Aorta (tissue), 5 donors: Measurements from ENCODE around the gene CCDC85A. TPM values are rescaled to one million over a fixed set of nuclear protein-coding genes. Genes with fewer than 3 reads are reported as not detected.
A peak's percentile ranks its signal among the peaks of the same experiment; 100 is the strongest.
"Not testable (repeated sequence)": the region's sequence is repeated elsewhere in the genome, so short reads cannot be mapped to it uniquely, and the experiment has no call there.

Experiments
- ATAC-seq: fragments of 200-7000 bp; cut with Tn5 transposase; one replicate; pipeline ENCODE4 v1.9.1; 2022; ENCODE audit warnings: moderate library complexity; ENCODE audit not compliant: low FRiP score
- DNase-seq, 2 donors: peaks; one replicate each; pipeline ENCODE4 v3.0.0-alpha.2; 2020
- H3K27ac ChIP-seq, 2 donors: one replicate each; pipeline ENCODE4 v1.5.1; 2013; ENCODE audit warnings: low read length in 2 of 2, mild to moderate bottlenecking in 2 of 2, moderate library complexity in 2 of 2, control low read depth in 1 of 2, inconsistent platforms in 1 of 2, low read depth in 1 of 2
- H3K27me3 ChIP-seq, 2 donors: one replicate each; pipeline ENCODE4 v1.6.1; 2013; ENCODE audit warnings: control low read depth in 1 of 2, low read length in 1 of 2, mild to moderate bottlenecking in 1 of 2, moderate library complexity in 1 of 2; ENCODE audit not compliant: insufficient read depth in 2 of 2, control insufficient read depth in 1 of 2
- H3K36me3 ChIP-seq, 2 donors: one replicate each; pipeline ENCODE4 v1.6.1; 2013; ENCODE audit warnings: control low read depth in 1 of 2, low read length in 1 of 2, mild to moderate bottlenecking in 1 of 2; ENCODE audit not compliant: insufficient read depth in 2 of 2, control insufficient read depth in 1 of 2
- H3K4me1 ChIP-seq, 2 donors: one replicate each; pipeline ENCODE4 v1.6.1; 2013; ENCODE audit warnings: low read length in 2 of 2, control low read depth in 1 of 2, mild to moderate bottlenecking in 1 of 2, moderate library complexity in 1 of 2; ENCODE audit not compliant: insufficient read depth in 2 of 2, control insufficient read depth in 1 of 2
- H3K4me3 ChIP-seq, 2 donors: one replicate each; pipeline ENCODE4 v1.5.1; 2013; ENCODE audit warnings: low read length in 2 of 2, control low read depth in 1 of 2, mild to moderate bottlenecking in 1 of 2
- H3K9me3 ChIP-seq: one replicate; pipeline ENCODE4 v1.6.1; 2013; ENCODE audit warnings: mild to moderate bottlenecking, low read length; ENCODE audit not compliant: control insufficient read depth
- WGBS, 2 donors: extraction: QIAGEN DNeasy Blood & Tissue Kit; methylation state at CpG; one replicate each; pipeline ENCODE4 v1.1.7; 2013; 5-methylcytosine and 5-hydroxymethylcytosine counted together
- intact Hi-C, 2 donors: fragments of 100-400 bp; cut with DNase I; formaldehyde crosslinking; loops; one replicate each; pipeline versions ENCODE4 v1.14.2 to v1.15.0; 2022
- long read RNA-seq, 2 donors: library from polyadenylated mRNA; unstranded; transcript quantifications; one replicate each; pipeline ENCODE4 v2.0.0, GENCODE V29; 2020 to 2021
- polyA plus RNA-seq, 2 donors: library from polyadenylated mRNA; stranded (reverse); fragments of 200-250 nt; gene quantifications; one replicate each; pipeline ENCODE4 v1.2.3, GENCODE V29; 2013
- total RNA-seq, 2 donors: library from RNA; stranded (reverse); fragmentation: NEBNext Ultra II Directional; extraction: Animal tissue kit (Norgen Biotek cat#: 25700); gene quantifications; one replicate each; pipeline ENCODE4 v1.2.1, GENCODE V29; 2021
- donor health status: healthy with polysubstance abuse.
- donor health status: Bipolar disorder and iron deficiency.
- donor health status: DM: no; HTN: no; CAD: no.
- donor health status: DM: no; HTN: no; CAD: no.
- donor health status: DM: yes; HTN: yes; CAD: no.

Gene CCDC85A
- total RNA-seq (1 to 10 TPM; 2.7 to 5.6 TPM), polyA plus RNA-seq (under 1 TPM in 1 of 2 donors, not detected in 1; 0.28 TPM)
- long read RNA-seq, donor 1, partial matches to known transcripts: 1 of 6 reads
- long read RNA-seq, donor 1, other reads (novel, unspliced or antisense): 5 of 6 reads
- long read RNA-seq, donor 2, partial matches to known transcripts: 1 of 9 reads
- long read RNA-seq, donor 2, other reads (novel, unspliced or antisense): 8 of 9 reads

GRCh38 chr2:56183643-56184499 lies at the start of gene CCDC85A:
TSS of gene CCDC85A (plus strand) at chr2:56183990. CDS start at chr2:56184625, 635 bp downstream.
- peak within 1 kb of the TSS; percentile 15 to 56 for H3K4me3 ChIP-seq
- H3K27me3 ChIP-seq: no peaks in the 10 kb centered on the region
- no peaks in the 10 kb centered on the region for H3K9me3 ChIP-seq
- ATAC-seq: peak; percentile 95
- H3K27ac ChIP-seq: no peak within 1 kb of the TSS
- DNase-seq: peak; percentile 83 to 96
- H3K4me1 ChIP-seq: no peaks in the 10 kb centered on the region
- H3K36me3 ChIP-seq: no peaks in the 10 kb centered on the region
- intact Hi-C loops: loop anchor here (2.0 to 10.0 kb wide), 2 partner anchors 565 to 1331 kb away; no protein-coding TSS in a partner anchor
- WGBS, 2 donors: 0 to 1% methylated on average over 76 to 86 of the region's 86 CpGs

- intact Hi-C loops: no loop called here
- Histone ChIP-seq H3K4me1 (no peaks in the 10 kb centered on the region), H3K27ac (no peak overlapping the region), H3K36me3 (no peaks in the 10 kb centered on the region), H3K27me3 (no peaks in the 10 kb centered on the region), H3K4me3 (no peak overlapping the region), H3K9me3 (no peaks in the 10 kb centered on the region)
- 81 to 82% methylated on average over 4 of the region's 4 CpGs for WGBS, 2 donors
- no peak for DNase-seq
- no peak for ATAC-seq
These were observed 48.9 kb upstream of the CCDC85A start for GRCh38 chr2:56134861-56135260.

- DNase-seq, ATAC-seq, H3K9me3 ChIP-seq: not testable (repeated sequence)
These were observed 41.2 kb upstream of the CCDC85A start for GRCh38 chr2:56142497-56143061.

GRCh38 chr2:56147907-56148306 lies 35.9 kb upstream of the CCDC85A start:
- H3K27ac ChIP-seq: no peak overlapping the region
- no peaks in the 10 kb centered on the region for H3K36me3 ChIP-seq
- H3K9me3 ChIP-seq: no peaks in the 10 kb centered on the region
- ATAC-seq: no peak
- H3K4me1 ChIP-seq: no peaks in the 10 kb centered on the region
- H3K4me3 ChIP-seq: no peak overlapping the region
- WGBS, 2 donors: 97 to 98% methylated on average over 2 of the region's 2 CpGs
- DNase-seq: no peak
- intact Hi-C loops: no loop called here
- no peaks in the 10 kb centered on the region for H3K27me3 ChIP-seq

More at GRCh38 chr2:56142497-56143061, 41.2 kb upstream of the CCDC85A start:
- H3K36me3 ChIP-seq, H3K4me1 ChIP-seq, H3K27ac ChIP-seq, intact Hi-C loops, H3K4me3 ChIP-seq, H3K27me3 ChIP-seq: not testable (repeated sequence)
- WGBS, 2 donors: 85 to 87% methylated on average over 12 to 15 of the region's 15 CpGs

- no peak for DNase-seq
- H3K4me3 ChIP-seq: no peak overlapping the region
- H3K27ac ChIP-seq: no peak overlapping the region
- WGBS, 2 donors: 76 to 85% methylated on average over 3 of the region's 3 CpGs
- no peaks in the 10 kb centered on the region for H3K4me1 ChIP-seq
- intact Hi-C loops: no loop called here
- H3K27me3 ChIP-seq: no peaks in the 10 kb centered on the region
- no peaks in the 10 kb centered on the region for H3K9me3 ChIP-seq
- ATAC-seq: no peak
- H3K36me3 ChIP-seq: no peaks in the 10 kb centered on the region
These were observed 35.0 kb upstream of the CCDC85A start for GRCh38 chr2:56148825-56149224.

- WGBS, 2 donors: 84 to 89% methylated on average over 2 of the region's 2 CpGs
- intact Hi-C loops: no loop called here
- no peak for DNase-seq
- Histone ChIP-seq H3K9me3 (no peaks in the 10 kb centered on the region), H3K4me1 (no peaks in the 10 kb centered on the region), H3K27me3 (no peaks in the 10 kb centered on the region), H3K36me3 (no peaks in the 10 kb centered on the region), H3K27ac (no peak overlapping the region), H3K4me3 (no peak overlapping the region)
- no peak for ATAC-seq
These were observed 31.9 kb upstream of the CCDC85A start for GRCh38 chr2:56151841-56152240.

GRCh38 chr2:56155188-56155587 lies 28.6 kb upstream of the CCDC85A start:
- intact Hi-C loops: no loop called here
- H3K9me3 ChIP-seq: no peaks in the 10 kb centered on the region
- H3K4me1 ChIP-seq: no peaks in the 10 kb centered on the region
- H3K27ac ChIP-seq: no peak overlapping the region
- H3K36me3 ChIP-seq: no peaks in the 10 kb centered on the region
- 29 to 32% methylated on average over 2 of the region's 2 CpGs for WGBS, 2 donors
- DNase-seq (no peak), ATAC-seq (no peak)
- no peak overlapping the region for H3K4me3 ChIP-seq
- H3K27me3 ChIP-seq: no peaks in the 10 kb centered on the region

GRCh38 chr2:56159875-56160274 lies 23.9 kb upstream of the CCDC85A start:
- ATAC-seq, H3K9me3 ChIP-seq, H3K27ac ChIP-seq, H3K4me3 ChIP-seq, H3K4me1 ChIP-seq, H3K27me3 ChIP-seq, H3K36me3 ChIP-seq, DNase-seq, intact Hi-C loops: not testable (repeated sequence)
- WGBS, 2 donors: 68 to 70% methylated on average over 5 of the region's 5 CpGs
